ENCODE data around the gene ABCC4. TPM values are rescaled to one million over a fixed set of nuclear protein-coding genes. Genes with fewer than 3 reads are reported as not detected.

Gene ABCC4
- total RNA-seq, 1 donor from 2014 or later: 4.0 TPM

DNA sequence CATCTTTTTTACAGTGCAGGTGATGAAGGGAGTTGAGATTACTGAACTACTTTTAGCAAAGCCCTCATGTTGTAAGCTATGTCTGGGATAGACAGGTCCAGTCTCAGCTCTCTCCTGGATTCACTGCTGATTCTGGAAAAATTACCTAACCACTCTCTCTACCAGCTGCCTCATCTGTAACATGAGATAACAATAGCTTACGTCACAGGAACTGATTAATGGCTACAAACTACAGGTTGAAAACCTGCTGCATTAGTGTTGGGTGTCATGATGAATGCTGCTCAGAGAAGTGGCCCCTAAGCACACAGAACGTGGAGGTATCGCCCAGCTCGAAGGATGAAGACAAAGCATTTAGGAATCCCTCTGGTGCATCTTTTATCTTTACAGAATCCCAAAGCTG lies 277.8 kb downstream of the ABCC4 start:
- Mint-ChIP-seq H3K27ac (ENCODE audit: unreplicated experiment) (no peak overlapping the region), H3K4me3 (ENCODE audit: unreplicated experiment) (no peak overlapping the region), H3K4me1 (ENCODE audit: unreplicated experiment) (no peaks in the 10 kb centered on the region), H3K27me3 (ENCODE audit: unreplicated experiment) (no peaks in the 10 kb centered on the region), H3K36me3 (ENCODE audit: unreplicated experiment) (no peaks in the 10 kb centered on the region), H3K9me3 (ENCODE audit: unreplicated experiment) (peaks cover 12% of the 10 kb centered on the region)
- no peak for TF ChIP-seq CTCF (IDR thresholded peaks at IDR 0.05)
- DNase-seq (ENCODE audit: extremely low spot score, unreplicated experiment): no peak

DNA sequence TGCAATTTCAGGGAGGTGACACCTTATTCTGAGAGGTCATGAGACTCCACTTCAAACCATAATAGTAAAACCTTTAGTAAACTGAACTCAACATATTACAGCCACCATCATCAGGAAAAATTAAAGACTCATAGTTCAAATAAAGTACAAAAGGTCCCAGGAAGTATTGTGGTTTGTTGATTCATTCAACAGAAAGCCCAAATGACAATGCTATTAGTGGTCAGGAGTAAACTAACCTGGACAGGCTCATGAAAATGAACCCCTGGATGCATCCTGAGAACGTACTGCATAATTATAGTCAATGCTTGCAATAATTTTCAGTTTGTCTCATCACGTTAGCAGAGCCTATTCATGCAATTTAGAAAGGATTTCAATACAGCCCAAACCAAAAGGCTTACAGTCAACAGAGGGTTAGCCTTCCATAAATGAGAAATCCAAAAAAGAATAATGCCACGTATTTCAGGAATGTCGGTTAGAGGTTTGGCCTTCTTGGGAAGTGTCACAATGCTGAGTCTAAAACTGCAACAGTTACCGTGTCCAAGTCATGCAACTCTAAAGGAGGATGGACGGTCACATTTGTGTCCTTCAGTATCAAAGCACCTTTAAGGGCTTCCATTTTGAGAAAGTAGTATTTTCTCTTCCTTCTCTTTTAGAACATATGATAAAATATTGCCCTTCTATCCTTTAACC lies 280.8 kb downstream of the ABCC4 start:
- Mint-ChIP-seq H3K9me3 (ENCODE audit: unreplicated experiment) (no peaks in the 10 kb centered on the region), H3K27ac (ENCODE audit: unreplicated experiment) (no peak overlapping the region), H3K4me1 (ENCODE audit: unreplicated experiment) (no peaks in the 10 kb centered on the region), H3K27me3 (ENCODE audit: unreplicated experiment) (no peaks in the 10 kb centered on the region), H3K36me3 (ENCODE audit: unreplicated experiment) (no peaks in the 10 kb centered on the region), H3K4me3 (ENCODE audit: unreplicated experiment) (no peak overlapping the region)
- no peak for DNase-seq (ENCODE audit: extremely low spot score, unreplicated experiment)
- no peak for TF ChIP-seq CTCF (IDR thresholded peaks at IDR 0.05)

- Mint-ChIP-seq H3K9me3 (ENCODE audit: unreplicated experiment) (no peaks in the 10 kb centered on the region), H3K27me3 (ENCODE audit: unreplicated experiment) (no peaks in the 10 kb centered on the region), H3K36me3 (ENCODE audit: unreplicated experiment) (no peaks in the 10 kb centered on the region), H3K27ac (ENCODE audit: unreplicated experiment) (no peak overlapping the region), H3K4me1 (ENCODE audit: unreplicated experiment) (no peaks in the 10 kb centered on the region), H3K4me3 (ENCODE audit: unreplicated experiment) (no peak overlapping the region)
- TF ChIP-seq CTCF (IDR thresholded peaks at IDR 0.05): no peak
- DNase-seq (ENCODE audit: extremely low spot score, unreplicated experiment): no peak
These were observed 281.4 kb downstream of the ABCC4 start for GRCh38 chr13:95019886-95020285.

DNA sequence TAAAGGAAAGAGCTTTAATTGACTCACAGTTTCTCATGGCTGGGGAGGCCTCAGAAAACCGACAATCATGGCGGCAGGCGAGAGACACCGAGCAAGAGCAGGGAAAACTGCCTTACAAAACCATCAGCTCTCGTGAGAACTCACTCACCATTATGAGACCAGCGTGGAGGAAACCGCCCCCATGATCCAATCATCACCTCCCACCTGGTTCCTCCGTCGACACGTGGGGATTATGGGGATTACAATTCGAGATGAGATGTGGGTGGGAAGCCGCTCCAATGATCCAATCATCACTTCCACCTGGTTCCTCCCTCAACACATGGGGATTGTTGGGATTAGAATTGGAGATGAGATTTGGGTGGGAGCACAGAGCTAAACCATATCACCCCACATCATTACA lies 293.9 kb downstream of the ABCC4 start:
- Mint-ChIP-seq H3K27me3 (ENCODE audit: unreplicated experiment) (peaks cover 4% of the 10 kb centered on the region), H3K4me3 (ENCODE audit: unreplicated experiment) (no peak overlapping the region), H3K36me3 (ENCODE audit: unreplicated experiment) (no peaks in the 10 kb centered on the region), H3K9me3 (ENCODE audit: unreplicated experiment) (no peaks in the 10 kb centered on the region), H3K27ac (ENCODE audit: unreplicated experiment) (no peak overlapping the region), H3K4me1 (ENCODE audit: unreplicated experiment) (no peaks in the 10 kb centered on the region)
- no peak for DNase-seq (ENCODE audit: extremely low spot score, unreplicated experiment)
- no peak for TF ChIP-seq CTCF (IDR thresholded peaks at IDR 0.05)

DNA sequence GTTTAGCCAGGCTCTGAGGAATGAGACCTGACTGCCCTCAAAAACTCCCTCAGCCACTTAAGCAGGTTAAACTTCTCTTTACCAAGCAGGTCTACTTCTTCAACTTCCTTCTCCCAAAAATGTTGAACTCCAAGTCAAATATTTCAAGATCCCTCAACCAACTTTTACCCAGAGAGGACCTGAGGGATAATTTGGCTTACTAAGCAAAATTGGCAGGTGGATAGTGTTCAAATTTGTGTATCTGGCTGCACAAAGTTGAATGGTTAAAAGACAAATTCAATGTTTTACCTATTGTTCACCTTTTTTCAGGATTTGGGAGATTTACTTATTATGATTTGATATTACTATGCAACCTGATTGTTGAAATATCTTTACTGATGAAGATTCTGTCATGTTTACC lies 296.0 kb downstream of the ABCC4 start:
- Mint-ChIP-seq H3K4me1 (ENCODE audit: unreplicated experiment) (no peaks in the 10 kb centered on the region), H3K4me3 (ENCODE audit: unreplicated experiment) (no peak overlapping the region), H3K9me3 (ENCODE audit: unreplicated experiment) (no peaks in the 10 kb centered on the region), H3K27ac (ENCODE audit: unreplicated experiment) (no peak overlapping the region), H3K27me3 (ENCODE audit: unreplicated experiment) (peaks cover 8% of the 10 kb centered on the region), H3K36me3 (ENCODE audit: unreplicated experiment) (no peaks in the 10 kb centered on the region)
- no peak for DNase-seq (ENCODE audit: extremely low spot score, unreplicated experiment)
- TF ChIP-seq CTCF (IDR thresholded peaks at IDR 0.05): no peak

Measured in osteocyte (in vitro differentiated cells).